GM12864 (cell line): ENCODE results near the gene GRIN1.

Experiments
- DNase-seq: peaks from one replicate; pipeline ENCODE4 v3.0.0-alpha.2; 2011; ENCODE audit warnings: low read depth
- H3K4me3 ChIP-seq: 2 replicates; pipeline ENCODE4 v1.5.1; 2011; ENCODE audit warnings: mild to moderate bottlenecking, low read depth, low read length, control low read depth
- TF ChIP-seq, protein P1 (sequence below): IDR thresholded peaks from 2 replicates; pipeline ENCODE4 v1.5.1; 2011; ENCODE audit warnings: low read depth, mild to moderate bottlenecking, moderate library complexity, low read length, control low read depth, inconsistent platforms; ENCODE audit errors: missing control alignments

GRIN1 gene

DNA sequence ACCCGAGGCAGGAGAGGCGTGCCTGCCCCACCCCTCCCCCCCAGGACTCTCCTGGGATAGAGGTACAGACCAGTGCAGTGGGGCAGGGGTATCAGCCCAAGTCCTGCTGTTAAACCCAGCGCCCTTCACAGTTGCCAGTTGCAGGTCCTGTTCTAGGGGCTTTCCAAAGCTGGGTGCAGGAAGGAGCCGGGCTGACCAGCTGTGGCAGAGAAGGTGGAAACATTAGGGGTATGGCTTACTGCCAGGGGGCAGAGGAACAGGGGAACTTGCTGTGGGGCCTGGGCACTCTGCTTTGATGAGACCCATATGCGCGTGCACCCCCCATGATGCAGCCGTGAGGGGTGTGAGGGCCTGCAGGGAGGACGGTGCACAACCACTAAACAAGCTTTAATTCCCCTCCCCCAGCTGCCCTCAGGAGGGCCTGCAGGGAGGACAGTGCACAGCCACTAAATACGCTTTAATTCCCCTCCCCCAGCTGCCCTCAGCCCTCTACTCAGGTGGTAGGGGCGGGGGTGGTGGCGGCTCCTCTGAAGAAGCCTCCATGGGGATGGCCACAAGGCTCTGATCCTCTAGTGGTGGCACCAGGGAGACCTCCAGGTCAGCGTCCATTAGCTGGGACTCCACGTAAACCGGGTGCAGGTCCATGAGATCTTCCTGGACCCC is 31.7 kb downstream of the GRIN1 start:
- no peak overlapping the region for H3K4me3 ChIP-seq
- TF ChIP-seq, protein P1, sequence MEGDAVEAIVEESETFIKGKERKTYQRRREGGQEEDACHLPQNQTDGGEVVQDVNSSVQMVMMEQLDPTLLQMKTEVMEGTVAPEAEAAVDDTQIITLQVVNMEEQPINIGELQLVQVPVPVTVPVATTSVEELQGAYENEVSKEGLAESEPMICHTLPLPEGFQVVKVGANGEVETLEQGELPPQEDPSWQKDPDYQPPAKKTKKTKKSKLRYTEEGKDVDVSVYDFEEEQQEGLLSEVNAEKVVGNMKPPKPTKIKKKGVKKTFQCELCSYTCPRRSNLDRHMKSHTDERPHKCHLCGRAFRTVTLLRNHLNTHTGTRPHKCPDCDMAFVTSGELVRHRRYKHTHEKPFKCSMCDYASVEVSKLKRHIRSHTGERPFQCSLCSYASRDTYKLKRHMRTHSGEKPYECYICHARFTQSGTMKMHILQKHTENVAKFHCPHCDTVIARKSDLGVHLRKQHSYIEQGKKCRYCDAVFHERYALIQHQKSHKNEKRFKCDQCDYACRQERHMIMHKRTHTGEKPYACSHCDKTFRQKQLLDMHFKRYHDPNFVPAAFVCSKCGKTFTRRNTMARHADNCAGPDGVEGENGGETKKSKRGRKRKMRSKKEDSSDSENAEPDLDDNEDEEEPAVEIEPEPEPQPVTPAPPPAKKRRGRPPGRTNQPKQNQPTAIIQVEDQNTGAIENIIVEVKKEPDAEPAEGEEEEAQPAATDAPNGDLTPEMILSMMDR: no peak
- no peak for DNase-seq

DNA sequence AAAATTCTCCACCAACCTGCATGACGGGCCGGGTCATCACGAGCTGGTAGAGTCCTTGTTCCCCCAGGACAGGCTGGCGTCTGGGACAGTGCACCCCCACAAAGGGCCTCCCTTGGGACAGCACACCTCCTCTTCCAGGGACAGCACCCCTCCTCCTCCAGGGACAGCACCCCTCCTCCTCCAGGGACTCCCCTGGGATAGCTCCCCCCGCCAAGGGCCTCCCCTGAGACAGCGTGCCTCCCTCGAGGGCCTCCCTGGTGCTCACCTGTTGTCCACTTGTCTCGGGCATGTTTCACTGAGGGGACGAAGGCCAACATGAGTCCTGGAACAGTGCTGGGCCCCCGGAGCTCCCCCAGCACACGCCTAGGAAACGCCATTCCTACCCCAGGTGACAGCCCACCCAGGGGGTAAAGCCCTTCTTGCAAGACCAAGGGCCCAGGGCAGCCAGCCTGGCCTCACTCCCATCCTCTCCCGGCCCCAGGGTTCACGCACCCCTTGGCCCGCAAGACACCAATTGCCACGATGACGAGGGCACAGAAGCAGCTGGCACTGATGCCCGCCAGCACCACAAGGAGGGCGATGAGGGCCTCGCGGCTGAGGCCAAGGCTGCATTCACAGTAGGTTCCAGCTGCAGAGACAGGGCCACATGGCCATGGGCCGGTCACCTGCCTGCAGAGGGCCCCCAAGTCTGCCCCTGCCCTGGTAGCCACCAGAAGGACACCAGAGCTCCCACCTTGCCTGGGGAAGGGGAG is 32.4 kb downstream of the GRIN1 start:
- TF ChIP-seq, protein P1: no peak
- H3K4me3 ChIP-seq: no peak overlapping the region
- no peak for DNase-seq

DNA sequence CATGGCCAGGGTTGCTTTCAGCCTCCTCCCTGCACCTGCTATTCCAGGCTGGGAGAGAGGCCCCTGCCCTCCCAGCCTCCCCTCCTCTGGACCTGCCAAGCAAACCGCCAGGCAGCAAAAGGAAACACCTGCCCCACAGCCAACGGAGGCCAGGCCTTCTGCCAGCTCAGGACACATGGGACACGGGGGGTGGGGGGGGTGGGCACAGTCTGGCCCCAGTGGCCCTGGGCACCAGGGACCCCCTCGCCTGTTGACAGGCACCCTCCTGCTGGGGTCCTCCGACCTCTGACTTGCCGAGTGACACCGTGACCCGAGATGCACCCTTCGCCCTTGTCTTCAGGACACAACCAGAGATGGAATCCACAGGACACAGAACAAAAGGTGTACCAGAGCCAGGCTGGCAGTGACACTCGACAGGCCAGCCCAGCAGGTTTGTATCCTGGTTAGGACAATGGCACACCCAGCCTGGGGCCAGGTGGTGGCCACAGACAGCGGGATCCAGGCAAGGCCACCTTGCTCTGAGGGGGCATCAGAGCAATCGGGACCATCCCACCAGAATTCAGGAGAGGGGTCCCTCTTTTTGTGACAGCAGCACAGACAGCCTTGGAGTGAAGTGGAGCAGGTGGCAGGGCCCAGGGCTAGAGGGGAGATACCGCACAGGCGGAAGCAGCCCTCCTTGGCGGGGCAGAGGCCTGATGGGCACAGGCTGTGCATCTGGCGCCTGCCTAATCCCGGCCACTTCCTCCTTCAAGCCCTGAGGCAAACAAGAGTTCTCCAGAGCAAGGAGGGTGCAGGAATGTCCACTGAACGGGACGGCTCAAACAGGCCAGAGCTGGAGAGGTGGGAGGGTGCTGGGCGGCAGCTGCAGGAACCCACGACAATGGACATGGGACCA is 34.2 kb downstream of the GRIN1 start:
- no peak for DNase-seq
- no peak overlapping the region for H3K4me3 ChIP-seq
- TF ChIP-seq, protein P1: no peak

DNA sequence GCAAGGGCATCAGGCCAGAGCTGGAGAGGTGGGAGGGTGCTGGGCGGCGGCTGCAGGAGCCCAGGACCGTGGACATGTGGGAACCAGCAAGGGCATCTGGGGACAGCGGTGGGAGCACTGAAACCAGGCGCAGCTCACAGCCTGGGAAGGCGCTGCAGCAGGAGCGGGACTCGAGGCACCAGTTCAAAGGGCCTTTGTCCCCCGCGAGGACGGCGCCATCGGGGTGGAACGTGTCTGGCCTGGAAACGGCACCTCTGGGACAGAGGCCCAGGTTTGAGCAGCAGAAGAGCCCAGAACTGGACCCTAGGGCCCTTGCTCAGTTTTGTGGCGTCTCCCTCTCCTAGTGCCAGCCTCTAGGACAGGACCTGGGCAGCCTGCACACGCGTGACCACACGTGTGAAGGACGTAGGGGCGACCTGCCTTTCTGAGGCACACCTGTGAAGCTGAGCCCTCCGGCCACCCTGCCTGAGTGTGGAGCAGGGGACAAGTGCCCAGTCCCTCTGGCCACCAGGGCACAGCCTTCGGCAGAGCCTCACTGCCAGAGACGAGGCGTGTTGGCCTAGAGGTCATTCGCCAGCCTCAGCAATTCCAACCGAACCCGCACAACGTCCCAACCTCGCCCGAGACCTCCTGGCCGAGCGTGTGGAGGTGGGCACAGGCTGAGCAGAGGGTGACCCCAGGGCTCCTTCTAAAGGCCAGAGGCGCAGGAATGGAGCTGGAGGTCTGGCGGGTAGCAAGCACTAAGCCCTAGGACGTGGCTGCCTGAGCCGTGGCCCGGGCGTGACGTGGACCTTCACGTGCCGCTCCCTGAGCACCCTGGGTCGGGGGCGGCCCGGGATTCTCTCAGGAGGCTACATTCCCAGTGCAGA is 35.1 kb downstream of the GRIN1 start:
- TF ChIP-seq, protein P1: no peak
- DNase-seq: no peak
- no peak overlapping the region for H3K4me3 ChIP-seq

DNA sequence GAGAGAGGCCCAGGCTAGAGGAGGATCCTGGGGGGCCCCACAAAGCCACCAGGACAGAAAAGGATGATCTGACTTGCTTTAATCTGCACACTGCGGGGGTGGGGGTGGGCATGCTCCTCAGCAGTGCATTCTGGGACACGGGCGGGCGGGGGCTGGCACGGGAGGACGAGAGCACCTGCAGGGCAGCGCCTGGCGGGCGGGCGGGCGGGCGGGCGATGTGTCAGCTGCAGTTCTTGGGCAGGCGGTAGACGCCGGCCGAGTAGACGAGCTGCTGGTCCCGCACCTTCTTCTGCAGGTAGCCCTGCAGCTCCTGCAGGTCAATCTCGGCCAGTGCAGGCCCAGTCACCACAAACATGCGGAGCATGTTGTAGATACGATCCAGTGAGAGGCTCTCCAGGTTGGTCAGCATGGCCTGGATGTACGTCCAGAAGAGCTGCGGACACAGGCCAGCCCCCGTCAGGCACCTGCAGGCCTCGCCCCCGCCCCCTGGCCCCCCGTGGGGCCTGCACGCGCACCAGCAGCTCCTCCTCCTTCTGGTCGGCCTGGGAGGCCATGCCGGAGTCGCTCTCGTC is 35.9 kb downstream of the GRIN1 start:
- no peak overlapping the region for H3K4me3 ChIP-seq
- DNase-seq: no peak
- TF ChIP-seq, protein P1: no peak
